DOHH2 (cell line): Measurements from ENCODE around the gene RARG.
"Not testable (repeated sequence)": the region's sequence is repeated elsewhere in the genome, so short reads cannot be mapped to it uniquely, and the experiment has no call there.

ENCODE experiments used
- CTCF ChIP-seq: fragments of 200-600 bp; sonication (generic); IDR thresholded peaks from one replicate; pipeline ENCODE4 v1.5.1; 2014; ENCODE audit warnings: antibody characterized with exemption, mild to moderate bottlenecking, low read depth, low read length; ENCODE audit not compliant: poor library complexity, severe bottlenecking
- EZH2phosphoT487 ChIP-seq: fragments of 200-600 bp; sonication (generic); IDR thresholded peaks from 2 replicates; pipeline ENCODE4 v1.6.1; 2017; ENCODE audit warnings: borderline replicate concordance, mild to moderate bottlenecking, antibody characterized with exemption, low read length, moderate library complexity, mixed read lengths

DNA sequence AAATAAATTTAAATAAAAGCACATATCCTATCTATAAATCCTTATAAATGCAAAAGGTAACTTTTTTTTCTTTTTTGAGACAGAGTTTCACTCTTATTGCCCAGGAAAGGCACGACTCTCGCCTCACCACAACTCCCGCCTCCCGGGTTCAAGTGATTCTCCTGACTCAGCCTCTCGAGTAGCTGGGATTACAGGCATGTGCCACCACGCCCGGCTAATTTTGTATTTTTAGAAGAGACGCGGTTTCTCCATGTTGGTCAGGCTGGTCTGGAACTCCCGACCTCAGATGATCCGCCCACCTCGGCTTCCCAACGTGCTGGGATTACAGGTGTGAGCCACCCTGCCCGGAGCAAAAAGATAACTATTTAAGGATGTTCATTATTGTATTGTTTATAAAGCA, 53.2 kb downstream of the RARG start:
- TF ChIP-seq CTCF, EZH2phosphoT487: not testable (repeated sequence)
